ENCODE measurements around the gene CSK. TPM values are rescaled to one million over a fixed set of nuclear protein-coding genes. Genes with fewer than 3 reads are reported as not detected.

CSK gene
- total and polyA plus RNA-seq, 2 donors (not counting 1 experiment from before 2014, with no cell fraction given) = 325 to 651 TPM

GRCh38 chr15:74807282-74807681 is 25.4 kb downstream of the CSK start:
- ChIA-PET CTCF (interaction anchor here (0.6 to 37.1 kb wide), 2 partner anchors 9 to 27 kb away, joined by 3 to 2548 read pairs; partner anchors contain the start of gene CSK), POLR2A (interaction anchor here (0.6 to 1.2 kb wide), 3 partner anchors 8 to 36 kb away, joined by 3 read pairs; no protein-coding TSS in a partner anchor)
- Histone ChIP-seq H3K4me2 (replicated peaks; ENCODE audit: low read depth, low read length, poor library complexity, severe bottlenecking) (no peak overlapping the region), H3K36me3 (replicated peaks in 1 of 2; ENCODE audit: control extremely low read depth in 1 of 2, control insufficient read depth in 1 of 2, extremely low read depth in 1 of 2, insufficient read depth in 2 of 2, low read length in 1 of 2) (peaks cover 0 to 16% of the 10 kb centered on the region in 2 experiments), H4K20me1 (ENCODE audit: control insufficient read depth, insufficient read depth, low read length, poor library complexity, severe bottlenecking) (peaks cover 30% of the 10 kb centered on the region), H3K4me1 (ENCODE audit: control insufficient read depth in 2 of 2, insufficient read depth in 2 of 2, low read length in 2 of 2) (peaks cover 16 to 24% of the 10 kb centered on the region in 2 donors), H3K27me3 (replicated peaks in 1 of 4; ENCODE audit: control extremely low read depth in 1 of 4, control insufficient read depth in 3 of 4, insufficient read depth in 4 of 4, low read length in 3 of 4) (no peaks in the 10 kb centered on the region), H3K27ac (ENCODE audit: low read length in 2 of 2) (peak overlapping the region; percentile 34 to 70), H3K4me3 (ENCODE audit: control extremely low read depth in 1 of 5, extremely low read depth in 1 of 5, insufficient read depth in 1 of 5, low read depth in 2 of 5, low read length in 4 of 5) (no peak overlapping the region), H2AFZ (ENCODE audit: insufficient read depth, low read depth, low read length, poor library complexity, severe bottlenecking) (no peak overlapping the region), H3K9ac (ENCODE audit: low read length) (no peak overlapping the region), H3K9me3 (ENCODE audit: control extremely low read depth in 1 of 3, control insufficient read depth in 2 of 3, insufficient read depth in 1 of 3, low read length in 2 of 3) (no peaks in the 10 kb centered on the region), H3K79me2 (ENCODE audit: control insufficient read depth, insufficient read depth, low read length) (peaks cover 4% of the 10 kb centered on the region)
- DNase-seq (no peak), ATAC-seq (ENCODE audit: low read depth) (no peak)
- intact Hi-C loops (cut with micrococcal nuclease) = no loop called here
- H3K4me1 Mint-ChIP-seq = peaks cover 30% of the 10 kb centered on the region
- H3K4me3 Mint-ChIP-seq = no peak overlapping the region
- H3K27ac Mint-ChIP-seq = peak overlapping the region; percentile 67
- no peaks in the 10 kb centered on the region for H3K27me3 Mint-ChIP-seq
- H3K9me3 Mint-ChIP-seq (ENCODE audit: insufficient read depth) = no peaks in the 10 kb centered on the region
- WGBS (ENCODE audit: insufficient coverage) = 87% methylated on average over 5 of the region's 5 CpGs
- TF ChIP-seq CTCF (IDR thresholded peaks at IDR 0.05) (no peak), EZH2 (IDR thresholded peaks at IDR 0.05; ENCODE audit: borderline replicate concordance, insufficient read depth, low read depth, low read length, poor library complexity, severe bottlenecking) (no peak)

- Mint-ChIP-seq H3K9me3 (ENCODE audit: insufficient read depth) (no peaks in the 10 kb centered on the region), H3K4me1 (peaks cover 30% of the 10 kb centered on the region), H3K27ac (peak overlapping the region; percentile 82), H3K27me3 (no peaks in the 10 kb centered on the region), H3K4me3 (no peak overlapping the region)
- H3K4me1 ChIP-seq (ENCODE audit: control insufficient read depth in 2 of 2, insufficient read depth in 2 of 2, low read length in 2 of 2) = peaks cover 16 to 24% of the 10 kb centered on the region in 2 donors
- POLR2A ChIA-PET = interaction anchor here (1.0 to 1.2 kb wide), 3 partner anchors 9 to 38 kb away, joined by 3 to 8 read pairs (median 3); no protein-coding TSS in a partner anchor
- H3K36me3 ChIP-seq (replicated peaks in 1 of 2; ENCODE audit: control extremely low read depth in 1 of 2, control insufficient read depth in 1 of 2, extremely low read depth in 1 of 2, insufficient read depth in 2 of 2, low read length in 1 of 2) = peaks cover 0 to 6% of the 10 kb centered on the region in 2 experiments
- H3K27me3 ChIP-seq (replicated peaks in 1 of 4; ENCODE audit: control extremely low read depth in 1 of 4, control insufficient read depth in 3 of 4, insufficient read depth in 4 of 4, low read length in 3 of 4) = no peaks in the 10 kb centered on the region
- no peak overlapping the region for H3K4me3 ChIP-seq (ENCODE audit: control extremely low read depth in 1 of 5, extremely low read depth in 1 of 5, insufficient read depth in 1 of 5, low read depth in 2 of 5, low read length in 4 of 5)
- CTCF ChIA-PET = interaction anchor here (1.0 to 37.1 kb wide), 3 partner anchors 9 to 143 kb away, joined by 4 to 2548 read pairs (median 4); partner anchors contain the start of gene CSK
- H3K9me3 ChIP-seq (ENCODE audit: control extremely low read depth in 1 of 3, control insufficient read depth in 2 of 3, insufficient read depth in 1 of 3, low read length in 2 of 3) = no peaks in the 10 kb centered on the region
- peaks cover 20% of the 10 kb centered on the region for H4K20me1 ChIP-seq (ENCODE audit: control insufficient read depth, insufficient read depth, low read length, poor library complexity, severe bottlenecking)
- ATAC-seq (ENCODE audit: low read depth) (no peak), DNase-seq (no peak)
- H3K9ac ChIP-seq (ENCODE audit: low read length) = no peak overlapping the region
- peak overlapping the region in 1 of 2 donors; percentile 70 for H3K27ac ChIP-seq (ENCODE audit: low read length in 2 of 2)
- H3K79me2 ChIP-seq (ENCODE audit: control insufficient read depth, insufficient read depth, low read length) = peaks cover 4% of the 10 kb centered on the region
- no peak overlapping the region for H2AFZ ChIP-seq (ENCODE audit: insufficient read depth, low read depth, low read length, poor library complexity, severe bottlenecking)
- no peak for TF ChIP-seq CTCF (IDR thresholded peaks at IDR 0.05)
- TF ChIP-seq EZH2 (IDR thresholded peaks at IDR 0.05; ENCODE audit: borderline replicate concordance, insufficient read depth, low read depth, low read length, poor library complexity, severe bottlenecking) = no peak
- intact Hi-C loops (cut with micrococcal nuclease) = no loop called here
- WGBS (ENCODE audit: insufficient coverage) = 87% methylated on average over 14 of the region's 18 CpGs
- H3K4me2 ChIP-seq (replicated peaks; ENCODE audit: low read depth, low read length, poor library complexity, severe bottlenecking) = no peak overlapping the region
Measured at GRCh38 chr15:74808078-74808839, 26.4 kb downstream of the CSK start.

All from B cell (primary cell).